ENCODE data around the gene PHACTR3.

Gene PHACTR3

DNA sequence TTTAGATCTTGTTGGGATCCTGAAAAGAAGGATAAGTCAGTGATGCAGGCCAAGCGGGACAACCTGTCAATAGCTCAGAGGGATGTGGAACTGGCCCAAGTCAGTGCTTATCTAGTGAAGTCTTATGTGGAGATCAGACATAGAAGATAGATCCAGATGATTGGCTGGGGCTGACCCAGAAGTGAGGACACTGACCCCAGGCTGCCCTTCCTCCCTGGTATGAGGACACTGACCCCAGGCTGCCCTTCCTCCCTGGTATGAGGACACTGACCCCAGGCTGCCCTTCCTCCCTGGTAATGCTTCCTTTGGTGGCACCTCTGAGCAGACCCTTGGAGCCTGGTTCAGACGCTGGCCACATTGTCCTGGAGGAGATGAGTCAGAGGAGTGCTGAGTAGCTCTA lies 159.7 kb downstream of the PHACTR3 start:
- H4K20me1 ChIP-seq (ENCODE audit: insufficient read depth, low read length) = no peaks in the 10 kb centered on the region
- no peak for TF ChIP-seq EZH2phosphoT487 (IDR thresholded peaks at IDR 0.05; ENCODE audit: low read length)
- TF ChIP-seq, protein P1, sequence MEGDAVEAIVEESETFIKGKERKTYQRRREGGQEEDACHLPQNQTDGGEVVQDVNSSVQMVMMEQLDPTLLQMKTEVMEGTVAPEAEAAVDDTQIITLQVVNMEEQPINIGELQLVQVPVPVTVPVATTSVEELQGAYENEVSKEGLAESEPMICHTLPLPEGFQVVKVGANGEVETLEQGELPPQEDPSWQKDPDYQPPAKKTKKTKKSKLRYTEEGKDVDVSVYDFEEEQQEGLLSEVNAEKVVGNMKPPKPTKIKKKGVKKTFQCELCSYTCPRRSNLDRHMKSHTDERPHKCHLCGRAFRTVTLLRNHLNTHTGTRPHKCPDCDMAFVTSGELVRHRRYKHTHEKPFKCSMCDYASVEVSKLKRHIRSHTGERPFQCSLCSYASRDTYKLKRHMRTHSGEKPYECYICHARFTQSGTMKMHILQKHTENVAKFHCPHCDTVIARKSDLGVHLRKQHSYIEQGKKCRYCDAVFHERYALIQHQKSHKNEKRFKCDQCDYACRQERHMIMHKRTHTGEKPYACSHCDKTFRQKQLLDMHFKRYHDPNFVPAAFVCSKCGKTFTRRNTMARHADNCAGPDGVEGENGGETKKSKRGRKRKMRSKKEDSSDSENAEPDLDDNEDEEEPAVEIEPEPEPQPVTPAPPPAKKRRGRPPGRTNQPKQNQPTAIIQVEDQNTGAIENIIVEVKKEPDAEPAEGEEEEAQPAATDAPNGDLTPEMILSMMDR (IDR thresholded peaks at IDR 0.05; ENCODE audit: low read length) = no peak
- TF ChIP-seq EZH2 (optimal IDR thresholded peaks at IDR 0.05; ENCODE audit: low read depth, low read length) = no peak
- DNase-seq = no peak
- no peak overlapping the region for H3K9ac ChIP-seq (ENCODE audit: low read length)
- no peaks in the 10 kb centered on the region for H3F3A ChIP-seq (ENCODE audit: insufficient read depth, low read length)
- H3K9me3 ChIP-seq (replicated peaks; ENCODE audit: insufficient read depth, low read length) = no peaks in the 10 kb centered on the region
- H3K27me3 ChIP-seq (replicated peaks; ENCODE audit: insufficient read depth, low read length) = 0 out of 2 replicates have a peak, but pooled peaks cover 5% of the 10 kb centered on the region
- no peaks in the 10 kb centered on the region for H3K4me1 ChIP-seq (ENCODE audit: low read length)
- no peak overlapping the region for H3K4me3 ChIP-seq (ENCODE audit: low read length)
- H3K36me3 ChIP-seq (replicated peaks; ENCODE audit: insufficient read depth, low read length) = no peaks in the 10 kb centered on the region
- no peak overlapping the region for H2AFZ ChIP-seq (ENCODE audit: low read length)
- H3K79me2 ChIP-seq (ENCODE audit: low read length) = no peaks in the 10 kb centered on the region
- no peaks in the 10 kb centered on the region for H3K9me2 ChIP-seq (replicated peaks; ENCODE audit: insufficient read depth, low read length)
- no peak overlapping the region for H3K27ac ChIP-seq (ENCODE audit: low read length)
- H3K4me2 ChIP-seq (ENCODE audit: low read depth, low read length) = no peak overlapping the region

DNA sequence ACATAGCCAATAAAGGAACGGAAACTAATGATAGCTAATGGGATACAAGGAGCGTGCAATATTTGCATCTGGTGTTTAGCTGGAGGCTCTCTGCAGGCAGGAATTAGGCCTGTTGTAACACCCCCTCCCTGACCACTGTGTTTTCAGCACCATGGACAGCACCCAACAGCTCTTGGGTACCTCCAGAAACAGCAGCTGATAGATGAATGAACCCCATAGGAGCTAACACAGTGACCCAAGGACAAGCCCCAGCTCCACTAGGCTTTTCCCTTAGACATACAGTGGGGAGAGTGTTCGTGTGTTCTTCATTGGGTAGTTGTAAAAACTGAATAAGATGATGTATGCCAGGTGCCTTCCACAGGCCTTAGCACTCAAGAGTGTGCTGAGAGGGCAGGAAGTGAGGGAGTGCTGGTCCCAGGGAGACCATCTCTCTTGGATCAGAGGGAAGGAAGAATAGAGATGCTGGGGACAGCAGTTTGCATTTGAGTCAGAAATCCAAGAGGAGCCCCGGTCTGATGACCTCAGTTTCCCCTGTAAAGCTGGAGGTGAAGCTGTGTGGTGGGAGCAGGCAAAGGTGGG lies 161.3 kb downstream of the PHACTR3 start:
- no peaks in the 10 kb centered on the region for H3K9me2 ChIP-seq (replicated peaks; ENCODE audit: insufficient read depth, low read length)
- no peak overlapping the region for H3K27ac ChIP-seq (ENCODE audit: low read length)
- no peak overlapping the region for H3K9ac ChIP-seq (ENCODE audit: low read length)
- H4K20me1 ChIP-seq (ENCODE audit: insufficient read depth, low read length) = no peaks in the 10 kb centered on the region
- no peaks in the 10 kb centered on the region for H3F3A ChIP-seq (ENCODE audit: insufficient read depth, low read length)
- no peaks in the 10 kb centered on the region for H3K79me2 ChIP-seq (ENCODE audit: low read length)
- TF ChIP-seq EZH2 (optimal IDR thresholded peaks at IDR 0.05; ENCODE audit: low read depth, low read length) = no peak
- no peak for TF ChIP-seq EZH2phosphoT487 (IDR thresholded peaks at IDR 0.05; ENCODE audit: low read length)
- TF ChIP-seq, protein P1 (IDR thresholded peaks at IDR 0.05; ENCODE audit: low read length) = no peak
- H3K4me1 ChIP-seq (ENCODE audit: low read length) = no peaks in the 10 kb centered on the region
- DNase-seq = peak; percentile 47
- no peak overlapping the region for H2AFZ ChIP-seq (ENCODE audit: low read length)
- H3K4me3 ChIP-seq (ENCODE audit: low read length) = no peak overlapping the region
- H3K4me2 ChIP-seq (ENCODE audit: low read depth, low read length) = no peak overlapping the region
- no peaks in the 10 kb centered on the region for H3K9me3 ChIP-seq (replicated peaks; ENCODE audit: insufficient read depth, low read length)
- H3K36me3 ChIP-seq (replicated peaks; ENCODE audit: insufficient read depth, low read length) = no peaks in the 10 kb centered on the region
- 0 out of 2 replicates have a peak, but pooled peaks cover 5% of the 10 kb centered on the region for H3K27me3 ChIP-seq (replicated peaks; ENCODE audit: insufficient read depth, low read length)

DNA sequence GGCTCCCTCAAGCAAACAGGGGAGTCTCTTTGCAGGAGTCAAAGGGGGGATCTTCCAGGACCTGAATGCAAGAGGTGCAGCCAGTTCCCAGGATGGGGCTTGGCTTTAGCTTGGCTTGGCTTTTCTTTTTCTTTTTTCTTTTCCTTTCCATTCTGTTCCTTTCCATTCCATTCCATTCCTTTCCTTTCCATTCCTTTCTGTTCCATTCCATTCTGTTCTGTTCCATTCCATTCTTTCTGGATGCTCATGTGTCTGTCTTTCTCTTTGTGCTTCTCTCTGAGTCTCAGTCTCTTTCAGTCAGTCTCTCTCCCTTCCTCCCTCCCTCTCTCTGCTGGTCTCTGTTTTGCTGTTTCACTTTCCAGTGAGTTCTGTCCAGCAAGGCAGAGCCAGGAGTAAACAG lies 163.3 kb downstream of the PHACTR3 start:
- DNase-seq = no peak
- Histone ChIP-seq H3K27me3 (replicated peaks; ENCODE audit: insufficient read depth, low read length) (0 out of 2 replicates have a peak, but pooled peaks cover 5% of the 10 kb centered on the region), H3K79me2 (ENCODE audit: low read length) (no peaks in the 10 kb centered on the region), H3K4me3 (ENCODE audit: low read length) (no peak overlapping the region), H3K4me2 (ENCODE audit: low read depth, low read length) (no peak overlapping the region), H2AFZ (ENCODE audit: low read length) (no peak overlapping the region), H4K20me1 (ENCODE audit: insufficient read depth, low read length) (no peaks in the 10 kb centered on the region), H3K27ac (ENCODE audit: low read length) (no peak overlapping the region), H3K9me3 (replicated peaks; ENCODE audit: insufficient read depth, low read length) (no peaks in the 10 kb centered on the region), H3K4me1 (ENCODE audit: low read length) (no peaks in the 10 kb centered on the region), H3K36me3 (replicated peaks; ENCODE audit: insufficient read depth, low read length) (no peaks in the 10 kb centered on the region), H3K9me2 (replicated peaks; ENCODE audit: insufficient read depth, low read length) (no peaks in the 10 kb centered on the region), H3K9ac (ENCODE audit: low read length) (no peak overlapping the region), H3F3A (ENCODE audit: insufficient read depth, low read length) (no peaks in the 10 kb centered on the region)
- TF ChIP-seq EZH2 (optimal IDR thresholded peaks at IDR 0.05; ENCODE audit: low read depth, low read length) (no peak), EZH2phosphoT487 (IDR thresholded peaks at IDR 0.05; ENCODE audit: low read length) (no peak)
- TF ChIP-seq, protein P1 (IDR thresholded peaks at IDR 0.05; ENCODE audit: low read length) = no peak

All from MM.1S (cell line).